Fibroblast of skin of scalp (primary cell): ENCODE results near the gene HIRIP3.

ENCODE experiments used
- DNase-seq: peaks from one replicate; pipeline ENCODE4 v3.0.0-alpha.2; 2013

Gene HIRIP3

DNA sequence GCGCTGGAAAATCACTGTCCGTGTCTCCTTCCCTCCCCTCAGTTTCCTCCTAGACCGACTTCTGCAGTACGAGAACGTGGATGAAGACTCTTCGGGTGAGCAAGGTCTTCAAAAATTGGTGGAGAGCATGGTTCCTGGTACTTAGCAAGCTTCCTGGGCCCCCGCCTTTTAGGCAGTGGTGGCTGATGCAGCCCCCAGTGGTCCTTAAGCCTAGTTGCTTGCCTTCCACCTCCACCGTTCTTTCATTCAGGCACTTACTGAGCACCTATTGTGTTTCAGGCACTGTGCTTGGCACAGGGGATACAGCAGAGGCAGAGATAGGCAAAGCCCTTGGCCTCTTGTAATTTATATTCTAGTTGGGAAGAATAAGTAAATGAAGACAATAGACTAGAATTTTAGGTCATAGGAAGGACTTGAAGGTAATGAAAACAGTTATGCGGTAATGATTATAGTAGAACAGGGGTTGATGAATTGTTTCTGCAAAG is 1.4 kb upstream of the HIRIP3 start:
- DNase-seq = no peak

DNA sequence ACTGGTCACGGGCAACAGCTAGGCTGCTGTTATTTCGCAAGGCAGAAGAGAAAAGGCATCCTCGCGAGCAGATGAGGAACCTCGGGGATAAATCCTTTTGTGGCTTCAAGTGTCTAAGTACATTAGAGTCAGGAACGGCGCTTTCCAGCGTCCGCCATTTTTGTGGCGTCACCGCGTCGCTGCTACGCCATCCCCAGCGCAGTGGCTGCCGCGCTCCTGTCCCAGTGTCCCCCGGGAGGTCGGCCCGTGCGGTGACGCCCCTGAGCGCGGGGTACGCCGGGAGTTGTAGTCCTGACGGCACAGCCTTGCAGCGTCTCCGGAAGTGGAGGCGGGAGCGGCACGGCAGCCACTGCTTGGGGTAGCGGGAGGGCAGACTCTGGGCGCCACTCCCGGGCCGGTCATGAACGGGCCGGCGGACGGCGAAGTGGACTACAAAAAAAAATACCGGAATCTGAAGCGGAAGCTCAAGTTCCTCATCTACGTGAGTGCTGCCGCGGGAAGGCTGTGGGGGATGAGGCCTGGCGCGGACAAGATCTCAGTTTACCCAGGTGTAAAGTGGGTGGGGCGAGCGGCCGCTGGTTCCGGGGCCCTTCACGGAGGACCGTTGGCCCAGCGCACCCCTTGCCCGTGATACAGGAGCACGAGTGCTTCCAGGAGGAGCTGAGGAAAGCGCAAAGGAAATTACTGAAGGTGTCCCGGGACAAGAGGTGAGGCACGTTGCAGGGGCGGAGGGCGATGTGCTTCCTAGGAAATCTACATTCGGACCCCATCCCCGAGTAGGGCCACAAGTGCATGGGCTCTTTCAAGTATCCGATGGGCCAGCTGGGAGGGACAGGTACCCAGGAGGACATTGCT is 721 bp upstream of the HIRIP3 start, which contains the start of gene INO80E:
Gene INO80E (plus strand): TSS at position 331 of the 855 bp plus-strand sequence. CDS start 70 bp downstream, at position 401.
- DNase-seq = peak; percentile 97

- peak; percentile 53 for DNase-seq
Observed at GRCh38 chr16:29994600-29995323, 655 bp downstream of the HIRIP3 start.

DNA sequence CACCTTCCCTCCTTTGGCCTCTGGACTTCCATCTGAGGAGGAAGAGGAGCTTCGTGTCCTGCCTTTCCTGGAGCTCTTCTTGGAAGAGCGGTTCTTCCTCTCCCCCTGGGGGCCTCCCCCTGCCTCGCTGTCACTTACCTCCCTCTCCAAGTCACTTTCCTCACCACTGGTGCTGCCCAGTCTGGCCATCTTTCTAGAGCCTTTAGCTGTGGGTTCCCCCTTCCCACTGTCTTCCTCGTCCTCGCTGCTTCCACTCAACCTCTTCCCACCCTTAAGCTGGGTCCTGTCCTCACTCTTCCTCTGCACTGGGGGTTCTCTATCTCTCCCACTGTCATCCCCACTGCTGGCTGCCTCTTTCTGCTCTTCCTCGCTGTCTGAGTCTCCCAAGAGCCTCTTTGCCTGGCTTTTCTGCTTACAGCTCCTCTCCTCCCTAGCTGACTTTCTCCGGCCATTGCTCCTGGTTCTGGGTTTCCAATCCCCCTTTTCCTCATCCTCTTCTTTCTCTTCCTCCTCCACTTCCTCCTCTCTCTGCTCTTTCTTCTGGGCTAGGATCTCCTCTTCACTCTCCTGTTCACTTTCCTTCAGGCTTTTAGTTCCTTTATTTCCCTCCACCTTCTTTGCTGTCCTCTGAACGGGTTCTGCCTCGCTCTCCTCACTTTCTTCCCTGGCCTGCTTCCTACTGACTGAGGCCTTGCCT is 1.4 kb downstream of the HIRIP3 start:
- DNase-seq = no peak

DNA sequence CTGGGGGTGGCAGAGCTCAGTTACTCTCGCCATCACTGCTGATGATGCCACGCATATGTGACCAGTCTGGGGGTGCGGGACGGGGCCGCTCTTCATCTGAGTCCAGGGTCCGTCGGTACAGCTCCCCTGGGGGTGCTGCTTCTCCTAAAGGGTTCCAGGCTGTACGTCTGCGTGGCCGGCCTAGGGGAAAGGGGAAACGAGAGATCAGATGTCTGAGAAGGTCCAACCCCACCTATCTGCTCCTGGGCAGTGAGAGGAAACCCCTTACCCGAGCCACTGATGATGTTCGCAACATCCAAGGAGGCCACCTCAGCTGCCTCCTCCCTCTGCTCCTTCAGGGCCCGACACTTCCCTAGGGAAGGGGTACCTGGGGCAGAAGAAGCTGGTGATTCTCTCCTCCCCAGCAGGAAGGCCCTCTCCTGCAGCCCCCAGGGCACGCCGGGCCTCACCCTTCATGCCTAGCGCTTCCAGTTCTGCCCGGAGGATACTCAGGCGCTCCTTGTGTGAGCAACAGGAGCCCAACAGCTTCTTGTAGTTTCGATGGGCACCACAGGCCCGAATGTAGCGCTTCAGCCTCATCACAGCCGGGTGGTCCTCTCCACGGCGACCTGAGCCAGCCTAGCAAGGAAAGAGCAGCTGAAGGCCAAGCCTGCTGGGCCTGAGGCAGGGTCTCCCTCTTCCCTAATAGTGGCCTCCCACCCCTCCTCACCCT is 2.1 kb downstream of the HIRIP3 start:
- DNase-seq = no peak

DNA sequence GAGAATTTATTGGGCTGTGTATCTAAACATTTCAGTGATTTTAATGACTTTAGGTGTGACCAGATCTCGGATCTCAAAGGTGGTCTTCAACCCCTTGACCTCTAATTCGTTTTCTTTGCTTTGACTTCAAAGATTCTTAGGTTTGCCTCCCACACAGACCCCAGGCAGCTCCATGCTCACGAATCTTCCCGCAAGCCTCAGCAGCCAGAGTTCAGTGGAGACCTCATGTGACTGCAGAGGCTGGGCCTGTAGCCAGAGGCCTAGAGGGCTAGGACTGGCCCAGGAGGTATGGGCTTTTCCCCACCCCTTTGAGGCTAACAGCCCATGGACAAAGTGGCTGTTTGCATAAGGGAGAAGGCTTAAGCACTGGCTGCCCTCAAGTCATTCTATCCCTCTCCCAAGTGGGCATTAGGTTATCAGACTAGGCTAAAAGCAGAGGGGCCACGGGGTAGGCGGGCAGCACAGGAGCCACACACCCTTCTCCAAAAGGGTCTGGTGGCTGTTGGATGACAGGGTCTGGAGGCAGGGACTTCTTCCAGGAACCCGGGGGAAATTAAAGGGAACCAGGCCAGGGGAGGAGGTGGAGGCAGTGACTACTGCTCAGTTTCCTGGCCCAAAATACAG is 3.0 kb downstream of the HIRIP3 start:
- DNase-seq = no peak

DNA sequence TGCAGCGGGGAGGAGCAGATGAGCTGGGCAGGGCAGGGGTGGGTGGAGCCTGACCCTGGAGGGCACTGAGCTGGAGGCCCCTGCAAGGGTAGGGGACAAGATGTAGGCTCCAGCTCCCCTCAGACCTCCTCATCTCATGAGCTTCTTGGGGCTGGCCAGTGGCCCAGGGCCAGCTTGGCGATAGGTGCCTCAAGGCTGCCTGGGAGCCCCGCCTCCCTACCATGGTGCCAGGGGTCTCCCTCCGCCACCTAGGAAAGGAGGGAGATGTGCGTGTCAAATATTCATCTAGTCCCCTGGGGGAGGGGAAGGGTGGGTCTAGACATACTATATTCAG is 3.9 kb downstream of the HIRIP3 start:
- no peak for DNase-seq

GRCh38 chr16:29990883-29991570 is 4.4 kb downstream of the HIRIP3 start:
- DNase-seq = no peak

GRCh38 chr16:29990034-29990433 is 5.4 kb downstream of the HIRIP3 start:
- DNase-seq = no peak

GRCh38 chr16:29989111-29989858 is 6.1 kb downstream of the HIRIP3 start:
- no peak for DNase-seq

GRCh38 chr16:29988346-29989075 is 6.9 kb downstream of the HIRIP3 start:
- DNase-seq = no peak

DNA sequence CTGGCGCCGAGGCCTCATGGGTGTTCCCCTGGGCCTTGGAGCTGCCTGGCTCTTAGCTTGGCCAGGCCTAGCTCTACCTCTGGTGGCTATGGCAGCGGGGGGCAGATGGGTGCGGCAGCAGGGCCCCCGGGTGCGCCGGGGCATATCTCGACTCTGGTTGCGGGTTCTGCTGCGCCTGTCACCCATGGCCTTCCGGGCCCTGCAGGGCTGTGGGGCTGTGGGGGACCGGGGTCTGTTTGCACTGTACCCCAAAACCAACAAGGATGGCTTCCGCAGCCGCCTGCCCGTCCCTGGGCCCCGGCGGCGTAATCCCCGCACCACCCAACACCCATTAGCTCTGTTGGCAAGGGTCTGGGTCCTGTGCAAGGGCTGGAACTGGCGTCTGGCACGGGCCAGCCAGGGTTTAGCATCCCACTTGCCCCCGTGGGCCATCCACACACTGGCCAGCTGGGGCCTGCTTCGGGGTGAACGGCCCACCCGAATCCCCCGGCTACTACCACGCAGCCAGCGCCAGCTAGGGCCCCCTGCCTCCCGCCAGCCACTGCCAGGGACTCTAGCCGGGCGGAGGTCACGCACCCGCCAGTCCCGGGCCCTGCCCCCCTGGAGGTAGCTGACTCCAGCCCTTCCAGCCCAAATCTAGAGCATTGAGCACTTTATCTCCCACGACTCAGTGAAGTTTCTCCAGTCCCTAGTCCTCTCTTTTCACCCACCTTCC is 7.9 kb downstream of the HIRIP3 start:
- DNase-seq = no peak

- DNase-seq = no peak
Observed at GRCh38 chr16:29986931-29987330, 8.5 kb downstream of the HIRIP3 start.

- no peak for DNase-seq
Observed at GRCh38 chr16:29986231-29986630, 9.2 kb downstream of the HIRIP3 start.

DNA sequence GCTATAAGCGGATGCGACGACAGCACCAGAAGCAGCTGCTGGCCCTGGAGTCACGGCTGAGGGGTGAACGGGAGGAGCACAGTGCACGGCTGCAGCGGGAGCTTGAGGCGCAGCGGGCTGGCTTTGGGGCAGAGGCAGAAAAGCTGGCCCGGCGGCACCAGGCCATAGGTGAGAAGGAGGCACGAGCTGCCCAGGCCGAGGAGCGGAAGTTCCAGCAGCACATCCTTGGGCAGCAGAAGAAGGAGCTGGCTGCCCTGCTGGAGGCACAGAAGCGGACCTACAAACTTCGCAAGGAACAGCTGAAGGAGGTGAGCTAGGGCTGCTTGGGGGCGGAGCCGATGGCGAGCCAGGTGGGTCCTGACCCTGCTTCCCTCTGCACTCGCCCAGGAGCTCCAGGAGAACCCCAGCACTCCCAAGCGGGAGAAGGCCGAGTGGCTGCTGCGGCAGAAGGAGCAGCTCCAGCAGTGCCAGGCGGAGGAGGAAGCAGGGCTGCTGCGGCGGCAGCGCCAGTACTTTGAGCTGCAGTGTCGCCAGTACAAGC is 10.1 kb downstream of the HIRIP3 start:
- DNase-seq = no peak

DNA sequence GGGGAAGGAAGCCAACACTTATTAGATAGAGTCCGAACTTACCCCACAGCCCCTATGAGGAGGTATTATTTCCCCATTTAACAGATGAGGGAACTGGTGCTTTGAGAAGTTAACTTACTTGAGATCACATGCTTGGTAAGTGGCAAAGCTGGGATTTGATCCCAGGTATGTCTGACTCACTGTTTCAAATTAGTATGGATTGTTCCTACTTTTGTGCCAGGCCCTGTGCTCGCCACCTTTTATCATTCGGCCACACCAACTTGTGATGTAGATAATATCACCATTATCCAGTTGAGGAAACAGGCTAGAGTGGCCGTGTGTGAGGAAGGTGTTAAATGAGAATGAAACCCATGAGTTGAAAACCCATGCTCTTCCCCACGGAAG is 10.7 kb downstream of the HIRIP3 start:
- no peak for DNase-seq

- no peak for DNase-seq
Observed at GRCh38 chr16:29984137-29984763, 11.2 kb downstream of the HIRIP3 start.

- no peak for DNase-seq
Observed at GRCh38 chr16:29983420-29984136, 11.8 kb downstream of the HIRIP3 start.
